Measurements from ENCODE around the gene SGTB.

- TF ChIP-seq POLR2A (IDR thresholded peaks at IDR 0.05): no peak
- no peak for TF ChIP-seq CTCF (IDR thresholded peaks at IDR 0.05)
- no peak for TF ChIP-seq POLR2AphosphoS5 (IDR thresholded peaks at IDR 0.05)
Measured at GRCh38 chr5:65623482-65623881, 98.4 kb downstream of the SGTB start.
